Stomach (tissue), 9 donors: ENCODE data around the gene LILRB1. TPM values are rescaled to one million over a fixed set of nuclear protein-coding genes. Genes with fewer than 3 reads are reported as not detected.

Experiments used
- DNase-seq, 2 donors: peaks; one replicate each; pipeline versions ENCODE4 v3.0.0 to v3.0.0-alpha.2; 2013 to 2019
- H3K27ac ChIP-seq, 5 donors: fragments of 200-600 bp in 4 of 5; sonication (generic) in 4 of 5; one replicate each; pipeline ENCODE4 v1.5.1; 2013 to 2019; ENCODE audit warnings: mild to moderate bottlenecking in 1 of 5, moderate library complexity in 1 of 5
- H3K27me3 ChIP-seq, 3 donors: fragments of 200-600 bp; sonication (generic); one replicate each; pipeline ENCODE4 v1.5.1; 2017 to 2019; ENCODE audit warnings: mixed run types in 1 of 3
- H3K36me3 ChIP-seq, 4 donors: fragments of 200-600 bp; sonication (generic); 1 replicate in 3 of 4; 2 replicates in 1 of 4; pipeline ENCODE4 v1.5.1; 2016 to 2019
- H3K4me1 ChIP-seq, 4 donors: fragments of 200-600 bp; sonication (generic); one replicate each; pipeline ENCODE4 v1.5.1; 2016 to 2019
- H3K4me3 ChIP-seq, 4 donors: fragments of 200-600 bp; sonication (generic) in 3 of 4; one replicate each; pipeline ENCODE4 v1.5.1; 2016 to 2019; ENCODE audit warnings: mild to moderate bottlenecking in 1 of 4
- H3K9me3 ChIP-seq, 4 donors: fragments of 200-600 bp; sonication (generic); one replicate each; pipeline ENCODE4 v1.5.1; 2016 to 2019
- EP300 ChIP-seq: sonication (generic); formaldehyde crosslinking; IDR thresholded peaks from one replicate; pipeline ENCODE4 v1.6.1; 2017; ENCODE audit warnings: antibody characterized with exemption
- POLR2A ChIP-seq, 4 donors: fragments of 450-650 bp; IDR thresholded peaks; one replicate each; pipeline ENCODE4 v1.6.1; 2016; ENCODE audit warnings: antibody characterized with exemption in 4 of 4, control low read depth in 2 of 4, mild to moderate bottlenecking in 1 of 4, moderate library complexity in 1 of 4
- POLR2AphosphoS5 ChIP-seq, 3 donors: sonication (generic); formaldehyde crosslinking; IDR thresholded peaks; one replicate each; pipeline ENCODE4 v1.6.1; 2016; ENCODE audit warnings: antibody characterized with exemption in 3 of 3
- WGBS, 5 donors: extraction: QIAGEN DNeasy Blood & Tissue Kit in 3 of 5; methylation state at CpG; one replicate each; pipeline versions ENCODE4 v1.1.5 to v1.1.7; 2013 to 2018; 5-methylcytosine and 5-hydroxymethylcytosine counted together
- intact Hi-C: fragments of 100-400 bp; cut with DNase I; formaldehyde crosslinking; loops from one replicate; pipeline ENCODE4 v1.15.1; 2023; ENCODE audit warnings: low total_unique reads
- polyA plus RNA-seq, 3 donors: library from polyadenylated mRNA; stranded (reverse); fragments of 200-250 nt; gene quantifications; one replicate each; pipeline ENCODE4 v1.2.3, GENCODE V29; 2013
- total RNA-seq, 5 donors: library from RNA; depleted of rRNA; stranded (reverse); fragments of >200 nt; gene quantifications; one replicate each; pipeline versions ENCODE4 v1.1.0 to v1.2.3, GENCODE V29; 2014 to 2016
- TF ChIP-seq, protein P1 (sequence below), 7 experiments: fragments of 450-650 bp in 4 of 7; fragments of 200-600 bp in 3 of 7; sonication (generic) in 3 of 7; IDR thresholded peaks; one replicate each; pipeline ENCODE4 v1.5.1; 2016 to 2019; ENCODE audit warnings: antibody characterized with exemption in 7 of 7, control low read depth in 2 of 7, mild to moderate bottlenecking in 1 of 7
- donor health status: healthy with polysubstance abuse.
- donor health status: Bipolar disorder and iron deficiency.
- donor health status: healthy.

The LILRB1 gene
- total and polyA plus RNA-seq, 8 donors = 0.37 to 50.8 (median 2.0) TPM; not detected in 1

DNA sequence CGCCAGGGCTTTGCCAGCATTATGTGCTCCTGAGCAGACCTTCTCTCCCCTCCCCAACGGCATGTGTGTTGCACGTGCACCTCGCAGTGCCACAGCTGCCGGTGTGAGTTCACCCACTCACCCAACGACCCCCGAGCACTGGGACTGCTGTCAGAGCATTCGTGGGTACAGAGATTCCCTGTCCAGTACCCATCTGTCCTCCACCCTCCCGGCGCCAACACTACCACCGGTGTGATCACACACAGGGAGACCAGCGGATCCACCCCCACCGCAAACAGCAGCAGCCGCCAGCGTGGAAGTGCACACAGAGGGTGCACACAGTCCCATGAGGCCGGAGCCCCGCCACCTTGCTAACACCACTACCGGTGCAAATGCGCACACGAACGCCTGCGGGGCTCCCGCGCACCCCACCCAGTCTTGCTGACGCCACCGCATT is 20.9 kb upstream of the LILRB1 start:
- peaks cover 0 to 15% (median 0%) of the 10 kb centered on the region in 3 donors for H3K27me3 ChIP-seq
- intact Hi-C loops = no loop called here
- H3K9me3 ChIP-seq = peaks cover 6 to 31% (median 13%) of the 10 kb centered on the region in 4 donors
- WGBS, 5 donors = 85 to 90% (median 89%) methylated on average over 26 of the region's 26 CpGs
- no peaks in the 10 kb centered on the region for H3K4me1 ChIP-seq
- no peak overlapping the region for H3K27ac ChIP-seq
- DNase-seq = peak in 1 of 2 donors; percentile 23
- no peak for TF ChIP-seq POLR2AphosphoS5 (IDR thresholded peaks at IDR 0.05)
- H3K4me3 ChIP-seq = no peak overlapping the region
- H3K36me3 ChIP-seq = no peaks in the 10 kb centered on the region

DNA sequence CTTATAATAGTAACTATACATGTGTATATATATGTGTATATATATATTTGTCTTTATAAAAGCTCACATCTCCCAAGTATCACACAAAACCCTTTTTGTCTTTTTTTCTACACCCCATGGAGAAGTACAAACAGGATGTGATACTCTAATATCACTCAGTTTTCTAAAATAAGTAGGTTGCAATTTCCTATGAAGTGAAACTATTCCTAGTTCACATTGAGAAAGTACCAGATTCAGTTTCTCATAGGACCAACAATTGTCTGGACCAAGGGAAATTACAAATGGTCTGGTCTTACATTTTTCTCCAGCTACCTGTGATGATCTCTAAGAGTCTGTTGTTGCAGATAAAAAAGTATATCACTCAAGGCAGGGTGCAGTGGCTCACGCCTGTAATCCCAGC is 17.9 kb upstream of the LILRB1 start:
- Histone ChIP-seq H3K9me3 (peaks cover 0 to 33% (median 8%) of the 10 kb centered on the region in 4 donors), H3K4me3 (no peak overlapping the region), H3K27me3 (peaks cover 0 to 9% (median 0%) of the 10 kb centered on the region in 3 donors), H3K27ac (no peak overlapping the region), H3K4me1 (no peaks in the 10 kb centered on the region), H3K36me3 (no peaks in the 10 kb centered on the region)
- TF ChIP-seq POLR2AphosphoS5 (IDR thresholded peaks at IDR 0.05) (no peak), POLR2A (IDR thresholded peaks at IDR 0.05) (no peak), EP300 (no peak)
- TF ChIP-seq, protein P1, sequence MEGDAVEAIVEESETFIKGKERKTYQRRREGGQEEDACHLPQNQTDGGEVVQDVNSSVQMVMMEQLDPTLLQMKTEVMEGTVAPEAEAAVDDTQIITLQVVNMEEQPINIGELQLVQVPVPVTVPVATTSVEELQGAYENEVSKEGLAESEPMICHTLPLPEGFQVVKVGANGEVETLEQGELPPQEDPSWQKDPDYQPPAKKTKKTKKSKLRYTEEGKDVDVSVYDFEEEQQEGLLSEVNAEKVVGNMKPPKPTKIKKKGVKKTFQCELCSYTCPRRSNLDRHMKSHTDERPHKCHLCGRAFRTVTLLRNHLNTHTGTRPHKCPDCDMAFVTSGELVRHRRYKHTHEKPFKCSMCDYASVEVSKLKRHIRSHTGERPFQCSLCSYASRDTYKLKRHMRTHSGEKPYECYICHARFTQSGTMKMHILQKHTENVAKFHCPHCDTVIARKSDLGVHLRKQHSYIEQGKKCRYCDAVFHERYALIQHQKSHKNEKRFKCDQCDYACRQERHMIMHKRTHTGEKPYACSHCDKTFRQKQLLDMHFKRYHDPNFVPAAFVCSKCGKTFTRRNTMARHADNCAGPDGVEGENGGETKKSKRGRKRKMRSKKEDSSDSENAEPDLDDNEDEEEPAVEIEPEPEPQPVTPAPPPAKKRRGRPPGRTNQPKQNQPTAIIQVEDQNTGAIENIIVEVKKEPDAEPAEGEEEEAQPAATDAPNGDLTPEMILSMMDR (IDR thresholded peaks at IDR 0.05) = no peak
- DNase-seq = no peak
- intact Hi-C loops = no loop called here
- WGBS, 5 donors = 73 to 100% (median 91%) methylated on average over 1 of the region's 1 CpG

DNA sequence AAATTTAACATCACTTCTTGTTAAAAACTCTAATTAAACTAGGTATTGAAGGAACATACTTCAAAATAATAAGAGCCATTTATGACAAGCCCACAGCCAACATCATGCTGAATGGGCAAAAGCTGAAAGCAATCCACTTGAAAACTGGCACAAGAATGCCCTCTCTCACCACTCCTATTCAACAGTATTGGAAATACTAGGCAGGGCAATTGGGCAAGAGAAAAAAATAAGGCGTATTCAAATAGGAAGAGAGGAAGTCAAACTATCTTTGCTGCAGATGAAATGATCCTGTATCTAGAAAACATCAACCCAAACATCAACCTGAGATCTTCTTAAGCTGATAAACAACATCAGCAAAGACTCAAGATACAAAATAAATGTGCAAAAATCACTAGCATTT is 15.6 kb upstream of the LILRB1 start:
- Histone ChIP-seq H3K27ac (no peak overlapping the region), H3K27me3 (no peaks in the 10 kb centered on the region), H3K9me3 (peaks cover 0 to 17% (median 6%) of the 10 kb centered on the region in 4 donors), H3K4me3 (no peak overlapping the region), H3K4me1 (no peaks in the 10 kb centered on the region), H3K36me3 (no peaks in the 10 kb centered on the region)
- TF ChIP-seq POLR2A (IDR thresholded peaks at IDR 0.05) = no peak
- TF ChIP-seq, protein P1 (IDR thresholded peaks at IDR 0.05) = no peak
- no peak for TF ChIP-seq POLR2AphosphoS5 (IDR thresholded peaks at IDR 0.05)
- TF ChIP-seq EP300 = no peak
- no peak for DNase-seq
- WGBS, 5 donors = 74 to 96% (median 91%) methylated on average over 1 of the region's 1 CpG
- intact Hi-C loops = no loop called here

DNA sequence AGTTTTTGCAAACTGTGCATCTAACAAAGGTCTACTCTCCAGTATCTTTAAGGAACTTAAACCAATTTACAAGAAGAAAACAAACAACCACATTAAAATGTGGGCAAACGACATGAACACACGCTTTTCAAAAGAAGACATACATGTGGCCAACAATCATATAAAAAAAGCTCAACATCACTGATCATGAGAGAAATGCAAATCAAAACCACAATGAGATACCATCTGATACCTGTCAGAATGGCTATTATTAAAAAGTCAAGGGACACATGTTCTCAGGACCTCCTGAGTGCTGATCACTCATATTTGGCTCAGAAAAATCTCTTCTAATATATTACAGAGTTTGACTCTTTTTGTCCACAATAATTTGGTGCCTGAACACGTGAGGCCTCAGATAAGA is 14.2 kb upstream of the LILRB1 start:
- peaks cover 0 to 14% (median 4%) of the 10 kb centered on the region in 4 donors for H3K9me3 ChIP-seq
- intact Hi-C loops = no loop called here
- WGBS, 5 donors = 56 to 67% (median 62%) methylated on average over 3 of the region's 3 CpGs
- DNase-seq = no peak
- H3K4me1 ChIP-seq = no peaks in the 10 kb centered on the region
- H3K36me3 ChIP-seq = no peaks in the 10 kb centered on the region
- peak overlapping the region in 1 of 5 donors; percentile 47 for H3K27ac ChIP-seq
- H3K27me3 ChIP-seq = peaks cover 0 to 6% (median 0%) of the 10 kb centered on the region in 3 donors
- H3K4me3 ChIP-seq = no peak overlapping the region
- TF ChIP-seq POLR2AphosphoS5 (IDR thresholded peaks at IDR 0.05) (no peak), POLR2A (IDR thresholded peaks at IDR 0.05) (no peak), EP300 (no peak)
- TF ChIP-seq, protein P1 (IDR thresholded peaks at IDR 0.05) = no peak

DNA sequence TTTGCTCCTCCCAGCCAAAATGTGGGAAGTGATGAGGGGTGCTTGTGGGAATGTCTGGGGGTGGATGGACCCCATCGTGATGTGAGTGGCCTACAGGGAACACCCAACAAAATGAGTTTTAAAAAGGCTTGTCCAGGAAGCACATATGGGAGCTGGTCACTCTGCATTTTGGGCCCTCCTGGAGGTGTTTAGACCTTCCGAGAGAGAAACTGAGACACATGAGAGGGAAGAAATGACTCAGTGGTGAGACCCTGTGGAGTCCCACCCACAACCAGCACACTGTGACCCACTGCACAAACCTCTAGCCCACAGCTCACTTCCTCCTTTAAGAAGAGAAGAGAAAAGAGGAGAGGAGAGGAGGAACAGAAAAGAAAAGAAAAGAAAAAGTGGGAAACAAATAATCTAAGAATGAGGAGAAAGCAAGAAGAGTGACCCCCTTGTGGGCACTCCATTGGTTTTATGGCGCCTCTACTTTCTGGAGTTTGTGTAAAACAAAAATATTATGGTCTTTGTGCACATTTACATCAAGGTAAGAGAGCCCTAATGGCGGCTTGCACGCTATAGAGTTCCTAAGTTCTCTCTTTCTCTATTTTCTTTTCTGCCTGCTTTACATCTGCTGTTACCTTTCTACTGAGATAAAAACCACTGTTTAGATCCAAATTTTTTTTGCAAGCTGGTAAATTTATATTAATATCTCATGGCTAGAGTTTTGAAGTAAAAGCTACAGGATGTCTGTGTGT is 13.3 kb upstream of the LILRB1 start:
- H3K27ac ChIP-seq = peak overlapping the region in 2 of 5 donors; percentile 34 to 47
- H3K9me3 ChIP-seq = peaks cover 0 to 14% (median 4%) of the 10 kb centered on the region in 4 donors
- no peak overlapping the region for H3K4me3 ChIP-seq
- TF ChIP-seq POLR2A (IDR thresholded peaks at IDR 0.05) = no peak
- TF ChIP-seq, protein P1 (IDR thresholded peaks at IDR 0.05) = no peak
- no peak for TF ChIP-seq POLR2AphosphoS5 (IDR thresholded peaks at IDR 0.05)
- no peak for TF ChIP-seq EP300
- H3K4me1 ChIP-seq = no peaks in the 10 kb centered on the region
- H3K36me3 ChIP-seq = no peaks in the 10 kb centered on the region
- no peak for DNase-seq
- intact Hi-C loops = no loop called here
- peaks cover 0 to 6% (median 0%) of the 10 kb centered on the region in 3 donors for H3K27me3 ChIP-seq
- 49 to 75% (median 58%) methylated on average over 5 of the region's 5 CpGs for WGBS, 5 donors
